Astrocyte of the cerebellum (primary cell): ENCODE measurements around the gene CFAP100.

ENCODE experiments used
- DNase-seq: peaks from one replicate; pipeline ENCODE4 v3.0.0-alpha.2; 2011; ENCODE audit warnings: low read depth
- H3K4me3 ChIP-seq: 2 replicates; pipeline ENCODE4 v1.5.1; 2011; ENCODE audit warnings: mild to moderate bottlenecking, low read depth, low read length, moderate library complexity
- in situ Hi-C: cut with HindIII; loops from 2 replicates; pipeline ENCODE4 v1.10.0; 2017; ENCODE audit warnings: low sequenced_read_pairs
- TF ChIP-seq, protein P1 (sequence below): IDR thresholded peaks from 2 replicates; pipeline ENCODE4 v1.5.1; 2012; ENCODE audit warnings: low read length, low read depth, moderate library complexity, mild to moderate bottlenecking; ENCODE audit errors: missing control alignments

The CFAP100 gene

DNA sequence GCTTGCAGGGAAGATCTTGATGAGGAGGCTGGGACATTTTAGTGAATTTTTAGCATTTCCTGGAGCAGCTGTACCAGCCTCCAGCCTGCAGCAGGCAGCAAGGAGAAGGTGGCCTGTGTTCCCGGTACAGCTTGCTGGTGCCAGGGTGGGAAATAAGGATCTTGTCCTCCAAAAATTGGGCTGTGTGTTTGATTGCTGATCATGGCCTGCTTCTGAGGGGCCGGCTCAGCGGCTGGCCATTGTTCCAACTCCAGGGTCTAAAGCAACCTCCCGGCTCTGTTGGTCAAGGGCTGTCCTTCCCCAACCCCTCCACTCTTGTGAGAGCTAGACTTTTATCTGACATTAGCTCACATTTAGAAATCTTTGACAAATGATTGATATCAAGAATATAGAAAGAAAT, 5.0 kb downstream of the CFAP100 start:
- TF ChIP-seq, protein P1, sequence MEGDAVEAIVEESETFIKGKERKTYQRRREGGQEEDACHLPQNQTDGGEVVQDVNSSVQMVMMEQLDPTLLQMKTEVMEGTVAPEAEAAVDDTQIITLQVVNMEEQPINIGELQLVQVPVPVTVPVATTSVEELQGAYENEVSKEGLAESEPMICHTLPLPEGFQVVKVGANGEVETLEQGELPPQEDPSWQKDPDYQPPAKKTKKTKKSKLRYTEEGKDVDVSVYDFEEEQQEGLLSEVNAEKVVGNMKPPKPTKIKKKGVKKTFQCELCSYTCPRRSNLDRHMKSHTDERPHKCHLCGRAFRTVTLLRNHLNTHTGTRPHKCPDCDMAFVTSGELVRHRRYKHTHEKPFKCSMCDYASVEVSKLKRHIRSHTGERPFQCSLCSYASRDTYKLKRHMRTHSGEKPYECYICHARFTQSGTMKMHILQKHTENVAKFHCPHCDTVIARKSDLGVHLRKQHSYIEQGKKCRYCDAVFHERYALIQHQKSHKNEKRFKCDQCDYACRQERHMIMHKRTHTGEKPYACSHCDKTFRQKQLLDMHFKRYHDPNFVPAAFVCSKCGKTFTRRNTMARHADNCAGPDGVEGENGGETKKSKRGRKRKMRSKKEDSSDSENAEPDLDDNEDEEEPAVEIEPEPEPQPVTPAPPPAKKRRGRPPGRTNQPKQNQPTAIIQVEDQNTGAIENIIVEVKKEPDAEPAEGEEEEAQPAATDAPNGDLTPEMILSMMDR, result no peak
- DNase-seq, result no peak
- H3K4me3 ChIP-seq, result no peak overlapping the region
- in situ Hi-C loops, result no loop called here

- TF ChIP-seq, protein P1, result no peak
- in situ Hi-C loops, result no loop called here
- DNase-seq, result no peak
- no peak overlapping the region for H3K4me3 ChIP-seq
Measured at GRCh38 chr3:126401611-126402160, 7.0 kb downstream of the CFAP100 start.

- TF ChIP-seq, protein P1, result no peak
- no peak overlapping the region for H3K4me3 ChIP-seq
- no peak for DNase-seq
- in situ Hi-C loops, result no loop called here
Measured at GRCh38 chr3:126402178-126402577, 7.5 kb downstream of the CFAP100 start.

DNA sequence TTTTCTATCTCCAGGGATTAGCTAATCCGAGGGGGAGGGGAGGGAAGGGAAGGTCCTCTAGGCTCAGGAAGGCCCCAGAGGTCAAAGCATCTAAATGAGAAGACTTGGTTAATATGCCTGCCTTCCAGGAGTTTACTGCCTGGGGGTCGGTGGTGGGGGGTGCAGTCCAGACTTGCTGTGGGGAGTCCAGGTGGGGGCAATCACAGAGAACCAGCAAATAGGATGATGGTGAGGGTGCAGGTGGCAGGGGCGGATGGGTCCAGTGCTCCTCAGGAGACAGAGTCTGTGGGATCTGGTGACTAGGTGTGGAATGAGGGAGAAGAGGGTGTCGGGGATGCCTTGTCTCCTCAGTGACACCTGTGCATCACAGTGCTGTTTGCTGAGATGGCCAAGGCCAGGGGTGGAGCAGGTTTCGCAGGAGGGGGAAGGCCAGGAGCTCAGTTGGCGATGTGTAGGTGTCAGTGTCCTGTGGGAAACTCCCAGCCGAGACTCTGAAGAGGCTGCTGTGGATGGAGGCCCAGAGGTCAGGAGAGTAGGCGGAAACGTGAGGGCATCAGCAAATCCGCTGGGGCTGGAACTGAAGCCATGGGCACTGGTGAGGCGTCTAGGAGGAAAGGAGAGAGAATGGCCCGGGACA, 8.1 kb downstream of the CFAP100 start:
- in situ Hi-C loops, result no loop called here
- no peak for DNase-seq
- no peak overlapping the region for H3K4me3 ChIP-seq
- TF ChIP-seq, protein P1, result no peak

DNA sequence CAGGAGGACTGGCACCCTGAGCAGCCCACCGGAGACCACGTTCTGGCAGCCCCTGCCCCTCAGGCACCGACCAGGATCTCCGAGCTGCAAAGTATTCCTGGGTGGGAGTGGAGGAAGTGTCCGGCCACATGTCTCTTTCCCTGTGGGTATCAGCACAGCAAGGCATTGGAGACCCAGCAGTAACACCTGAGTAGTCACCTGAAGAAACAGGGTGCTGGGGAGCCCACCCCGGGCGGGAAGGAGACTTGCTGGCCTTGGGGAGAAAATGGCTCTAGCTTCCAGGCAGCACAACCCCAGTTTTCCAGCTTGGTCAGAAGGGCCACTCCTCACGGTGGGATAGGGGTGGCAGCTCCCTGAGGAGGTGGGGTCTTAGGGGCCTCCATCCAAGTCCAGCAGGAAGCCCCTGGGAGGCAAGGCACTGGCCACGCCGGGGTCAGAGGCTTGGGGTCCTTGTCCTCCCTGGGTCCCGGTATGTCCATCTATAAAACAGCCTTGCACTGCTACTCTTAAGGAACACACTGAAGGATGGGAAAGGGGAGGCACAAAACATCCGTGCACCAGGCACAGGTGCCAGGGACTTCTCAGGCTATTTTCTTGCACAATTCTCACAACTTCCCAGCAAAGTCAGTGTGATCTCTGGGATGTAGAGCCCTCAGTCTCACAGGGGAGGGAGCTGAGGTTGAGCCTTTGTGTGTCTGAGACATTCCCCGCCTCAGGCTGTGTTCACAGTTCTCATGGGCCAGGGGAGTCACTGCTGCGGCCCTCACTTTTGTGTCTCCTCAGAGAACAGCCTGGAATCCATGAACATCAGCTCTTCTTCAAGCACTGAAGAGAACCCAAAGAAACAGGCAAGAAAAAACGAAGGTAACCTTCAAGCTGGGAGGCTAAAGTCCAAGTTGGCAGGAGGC, 11.9 kb downstream of the CFAP100 start:
- in situ Hi-C loops, result no loop called here
- TF ChIP-seq, protein P1, result no peak
- DNase-seq, result no peak
- no peak overlapping the region for H3K4me3 ChIP-seq

GRCh38 chr3:126407412-126408044, 12.8 kb downstream of the CFAP100 start:
- TF ChIP-seq, protein P1, result no peak
- in situ Hi-C loops, result no loop called here
- no peak overlapping the region for H3K4me3 ChIP-seq
- DNase-seq, result no peak
